Small intestine (tissue), 7 donors: Measurements from ENCODE around the gene IL31RA. TPM values are rescaled to one million over a fixed set of nuclear protein-coding genes. Genes with fewer than 3 reads are reported as not detected.
"Not testable (repeated sequence)": the region's sequence is repeated elsewhere in the genome, so short reads cannot be mapped to it uniquely, and the experiment has no call there.

Experiments used
- DNase-seq, 2 donors: peaks; one replicate each; pipeline versions ENCODE4 v3.0.0 to v3.0.0-alpha.2; 2013
- FAIRE-seq: peaks from 2 replicates; lab custom pipeline; 2012; peaks lifted over from hg19 to GRCh38; lab: Jason Lieb, UNC
- H3K27ac ChIP-seq, 3 donors: one replicate each; pipeline ENCODE4 v1.5.1; 2013; ENCODE audit warnings: low read length in 2 of 3, mild to moderate bottlenecking in 2 of 3, control low read depth in 1 of 3, inconsistent platforms in 1 of 3, low read depth in 1 of 3, moderate library complexity in 1 of 3
- H3K27me3 ChIP-seq, 3 donors: one replicate each; pipeline ENCODE4 v1.6.1; 2013; ENCODE audit warnings: low read length in 3 of 3, inconsistent platforms in 1 of 3; ENCODE audit not compliant: control insufficient read depth in 3 of 3, insufficient read depth in 3 of 3
- H3K36me3 ChIP-seq, 3 donors: one replicate each; pipeline ENCODE4 v1.6.1; 2013; ENCODE audit warnings: low read length in 3 of 3, inconsistent platforms in 1 of 3, low read depth in 1 of 3, mild to moderate bottlenecking in 1 of 3, moderate library complexity in 1 of 3; ENCODE audit not compliant: control insufficient read depth in 3 of 3, insufficient read depth in 2 of 3
- H3K4me1 ChIP-seq, 3 donors: one replicate each; pipeline ENCODE4 v1.6.1; 2013; ENCODE audit warnings: low read length in 2 of 3, inconsistent platforms in 1 of 3, low read depth in 1 of 3, mild to moderate bottlenecking in 1 of 3, moderate library complexity in 1 of 3; ENCODE audit not compliant: control insufficient read depth in 3 of 3, insufficient read depth in 2 of 3
- H3K4me3 ChIP-seq, 3 donors: one replicate each; pipeline ENCODE4 v1.5.1; 2013; ENCODE audit warnings: low read length in 3 of 3, control low read depth in 1 of 3, inconsistent platforms in 1 of 3, low read depth in 1 of 3, mild to moderate bottlenecking in 1 of 3, moderate library complexity in 1 of 3
- H3K9me3 ChIP-seq, 2 donors: one replicate each; pipeline ENCODE4 v1.6.1; 2013; ENCODE audit warnings: low read depth in 1 of 2, low read length in 1 of 2; ENCODE audit not compliant: control insufficient read depth in 2 of 2, insufficient read depth in 1 of 2
- WGBS, 3 donors: extraction: QIAGEN DNeasy Blood & Tissue Kit; methylation state at CpG; one replicate each; pipeline ENCODE4 v1.1.7; 2013; 5-methylcytosine and 5-hydroxymethylcytosine counted together
- polyA plus RNA-seq, 4 donors: library from polyadenylated mRNA; stranded (reverse) in 3 of 4; unstranded in 1 of 4; fragments of 200-250 nt in 3 of 4; fragments of 120-200 nt in 1 of 4; gene quantifications; one replicate each; pipeline versions ENCODE4 v1.2.1 to v1.2.3, GENCODE V29; 2013
- donor health status: healthy with polysubstance abuse.
- donor health status: control.
- donor health status: control.
- donor health status: Bipolar disorder and iron deficiency.
- donor health status: healthy.

Gene IL31RA
- polyA plus RNA-seq, 4 donors, result 0.04 TPM; not detected in 2

- Histone ChIP-seq H3K27ac (peak overlapping the region in 1 of 3 donors; percentile 78), H3K27me3 (no peaks in the 10 kb centered on the region), H3K4me3 (no peak overlapping the region), H3K9me3 (no peaks in the 10 kb centered on the region), H3K36me3 (peaks cover 0 to 5% (median 1%) of the 10 kb centered on the region in 3 donors), H3K4me1 (peaks cover 0 to 20% (median 0%) of the 10 kb centered on the region in 3 donors)
- FAIRE-seq (no peak), DNase-seq (no peak)
- 92 to 96% (median 96%) methylated on average over 6 of the region's 6 CpGs for WGBS, 3 donors
These were observed 84.2 kb downstream of the IL31RA start for GRCh38 chr5:55935371-55935770.

- H3K27me3 ChIP-seq, result no peaks in the 10 kb centered on the region
- DNase-seq, result peak; percentile 67 to 86
- no peak for FAIRE-seq
- 26 to 34% (median 31%) methylated on average over 3 of the region's 3 CpGs for WGBS, 3 donors
- no peaks in the 10 kb centered on the region for H3K9me3 ChIP-seq
- no peak overlapping the region for H3K4me3 ChIP-seq
- no peak overlapping the region for H3K27ac ChIP-seq
- H3K4me1 ChIP-seq, result peaks cover 0 to 20% (median 0%) of the 10 kb centered on the region in 3 donors
- peaks cover 0 to 8% (median 3%) of the 10 kb centered on the region in 3 donors for H3K36me3 ChIP-seq
These were observed 85.0 kb downstream of the IL31RA start for GRCh38 chr5:55936100-55936693.

- H3K9me3 ChIP-seq, H3K27ac ChIP-seq, H3K27me3 ChIP-seq, DNase-seq, H3K4me3 ChIP-seq: not testable (repeated sequence)
- peak; percentile 98 for FAIRE-seq
- H3K4me1 ChIP-seq, result peaks cover 0 to 20% (median 0%) of the 10 kb centered on the region in 3 donors
- peaks cover 0 to 10% (median 3%) of the 10 kb centered on the region in 3 donors for H3K36me3 ChIP-seq
These were observed 86.4 kb downstream of the IL31RA start for GRCh38 chr5:55937598-55937997.

GRCh38 chr5:55941154-55941553, 90.0 kb downstream of the IL31RA start:
- H3K4me3 ChIP-seq, H3K4me1 ChIP-seq, H3K9me3 ChIP-seq, DNase-seq, FAIRE-seq, H3K27ac ChIP-seq, H3K27me3 ChIP-seq: not testable (repeated sequence)
- 94 to 96% (median 96%) methylated on average over 4 of the region's 4 CpGs for WGBS, 3 donors
- peaks cover 3 to 12% (median 4%) of the 10 kb centered on the region in 3 donors for H3K36me3 ChIP-seq

GRCh38 chr5:55959208-55959607, 108.1 kb downstream of the IL31RA start:
- 67 to 83% (median 77%) methylated on average over 1 of the region's 1 CpG for WGBS, 3 donors
- Histone ChIP-seq H3K4me1 (no peaks in the 10 kb centered on the region), H3K9me3 (no peaks in the 10 kb centered on the region), H3K27ac (no peak overlapping the region), H3K27me3 (no peaks in the 10 kb centered on the region), H3K4me3 (no peak overlapping the region), H3K36me3 (peaks cover 10 to 35% (median 25%) of the 10 kb centered on the region in 3 donors)
- DNase-seq (no peak), FAIRE-seq (no peak)

- Histone ChIP-seq H3K4me3 (no peak overlapping the region), H3K4me1 (no peaks in the 10 kb centered on the region), H3K36me3 (peaks cover 6 to 27% (median 18%) of the 10 kb centered on the region in 3 donors), H3K27ac (no peak overlapping the region), H3K9me3 (no peaks in the 10 kb centered on the region), H3K27me3 (no peaks in the 10 kb centered on the region)
- WGBS, 3 donors, result 98% methylated on average over 7 of the region's 7 CpGs
- DNase-seq, result no peak
- FAIRE-seq, result no peak
These were observed 109.6 kb downstream of the IL31RA start for GRCh38 chr5:55960779-55961178.

GRCh38 chr5:55965525-55965924, 114.4 kb downstream of the IL31RA start:
- no peaks in the 10 kb centered on the region for H3K9me3 ChIP-seq
- H3K4me3 ChIP-seq, result no peak overlapping the region
- WGBS, 3 donors, result 70 to 85% (median 83%) methylated on average over 6 of the region's 6 CpGs
- no peak for FAIRE-seq
- peaks cover 2 to 22% (median 8%) of the 10 kb centered on the region in 3 donors for H3K36me3 ChIP-seq
- H3K4me1 ChIP-seq, result no peaks in the 10 kb centered on the region
- no peak for DNase-seq
- no peaks in the 10 kb centered on the region for H3K27me3 ChIP-seq
- H3K27ac ChIP-seq, result no peak overlapping the region

- Histone ChIP-seq H3K36me3 (peaks cover 0 to 18% (median 5%) of the 10 kb centered on the region in 3 donors), H3K27me3 (no peaks in the 10 kb centered on the region), H3K4me1 (no peaks in the 10 kb centered on the region), H3K27ac (no peak overlapping the region), H3K4me3 (no peak overlapping the region), H3K9me3 (no peaks in the 10 kb centered on the region)
- no peak for DNase-seq
- FAIRE-seq, result no peak
These were observed 115.1 kb downstream of the IL31RA start for GRCh38 chr5:55966284-55966683.

GRCh38 chr5:55969956-55970355, 118.8 kb downstream of the IL31RA start:
- no peaks in the 10 kb centered on the region for H3K27me3 ChIP-seq
- DNase-seq, result no peak
- 38 to 75% (median 61%) methylated on average over 1 of the region's 1 CpG for WGBS, 3 donors
- peaks cover 0 to 28% (median 6%) of the 10 kb centered on the region in 3 donors for H3K36me3 ChIP-seq
- H3K27ac ChIP-seq, result no peak overlapping the region
- no peak overlapping the region for H3K4me3 ChIP-seq
- FAIRE-seq, result no peak
- peaks cover 0 to 4% (median 0%) of the 10 kb centered on the region in 3 donors for H3K4me1 ChIP-seq
- H3K9me3 ChIP-seq, result no peaks in the 10 kb centered on the region
